Astrocyte (in vitro differentiated cells and primary cell): ENCODE data around the gene C1orf159.

Source experiments
- CTCF ChIP-seq: IDR thresholded peaks from 2 replicates; pipeline ENCODE4 v1.5.1; 2011; ENCODE audit warnings: low read depth, mild to moderate bottlenecking, inconsistent platforms, low read length, moderate library complexity; ENCODE audit not compliant: insufficient read depth
- EZH2 ChIP-seq: IDR thresholded peaks from 2 replicates; pipeline ENCODE4 v1.6.1; 2012; ENCODE audit warnings: mild to moderate bottlenecking, low read length, inconsistent platforms; ENCODE audit not compliant: insufficient read depth

- TF ChIP-seq CTCF (no peak), EZH2 (no peak)
These were observed 71.3 kb downstream of the C1orf159 start for GRCh38 chr1:1044455-1045078.
